Neural progenitor cell (in vitro differentiated cells): Measurements from ENCODE around the gene PLA2G6. TPM values are rescaled to one million over a fixed set of nuclear protein-coding genes. Genes with fewer than 3 reads are reported as not detected.

ENCODE experiments used
- DNase-seq: peaks from one replicate; pipeline ENCODE4 v3.0.0-alpha.2; 2016; ENCODE audit warnings: low spot score
- H2AFZ ChIP-seq: fragments of 200-600 bp; sonication (generic); replicated peaks from 2 replicates; pipeline ENCODE4 v1.6.1; 2016; ENCODE audit warnings: antibody characterized with exemption
- H3F3A ChIP-seq: fragments of 200-600 bp; sonication (generic); 2 replicates; pipeline ENCODE4 v1.6.1; 2016; ENCODE audit warnings: antibody characterized with exemption, low read depth
- H3K27ac ChIP-seq: fragments of 200-600 bp; sonication (generic); 2 replicates; pipeline ENCODE4 v1.5.1; 2016; ENCODE audit warnings: mild to moderate bottlenecking
- H3K27me3 ChIP-seq: fragments of 200-600 bp; sonication (generic); 2 replicates; pipeline ENCODE4 v1.6.1; 2016; ENCODE audit warnings: mild to moderate bottlenecking, moderate library complexity
- H3K36me3 ChIP-seq: fragments of 200-600 bp; sonication (generic); 2 replicates; pipeline ENCODE4 v1.5.1; 2016
- H3K4me1 ChIP-seq: fragments of 200-600 bp; sonication (generic); 2 replicates; pipeline ENCODE4 v1.6.1; 2016; ENCODE audit warnings: mixed run types
- H3K4me2 ChIP-seq: fragments of 200-600 bp; sonication (generic); 2 replicates; pipeline ENCODE4 v1.6.1; 2016
- H3K4me3 ChIP-seq: fragments of 200-600 bp; sonication (generic); 2 replicates; pipeline ENCODE4 v1.5.1; 2016
- H3K79me2 ChIP-seq: fragments of 200-600 bp; sonication (generic); 2 replicates; pipeline ENCODE4 v1.6.1; 2016; ENCODE audit warnings: low read depth
- H3K9ac ChIP-seq: fragments of 200-600 bp; sonication (generic); 2 replicates; pipeline ENCODE4 v1.6.1; 2016
- H3K9me3 ChIP-seq: fragments of 200-600 bp; sonication (generic); 2 replicates; pipeline ENCODE4 v1.5.1; 2016; ENCODE audit warnings: low read depth
- H4K20me1 ChIP-seq: fragments of 200-600 bp; sonication (generic); 2 replicates; pipeline ENCODE4 v1.6.1; 2016; ENCODE audit warnings: low read depth
- H3K27ac Mint-ChIP-seq: 3 replicates; pipeline ENCODE4 v1.8.0; 2021; ENCODE audit warnings: mixed read lengths
- H3K27me3 Mint-ChIP-seq: 2 replicates; pipeline ENCODE4 v1.8.0; 2022; ENCODE audit warnings: low read depth, mild to moderate bottlenecking, inconsistent platforms, moderate library complexity, mixed read lengths; ENCODE audit not compliant: insufficient read depth
- H3K36me3 Mint-ChIP-seq: 3 replicates; pipeline ENCODE4 v1.8.0; 2021; ENCODE audit warnings: mixed read lengths
- H3K4me1 Mint-ChIP-seq: 3 replicates; pipeline ENCODE4 v1.8.0; 2021; ENCODE audit warnings: mixed read lengths
- H3K4me3 Mint-ChIP-seq: 3 replicates; pipeline ENCODE4 v1.8.0; 2021; ENCODE audit warnings: mild to moderate bottlenecking, moderate library complexity, mixed read lengths
- H3K9me3 Mint-ChIP-seq: 3 replicates; pipeline ENCODE4 v1.8.0; 2020; ENCODE audit warnings: mixed read lengths
- EZH2 ChIP-seq: fragments of 200-600 bp; sonication (generic); IDR thresholded peaks from 2 replicates; pipeline ENCODE4 v1.6.1; 2017; ENCODE audit warnings: antibody characterized with exemption, mild to moderate bottlenecking, moderate library complexity
- EZH2phosphoT487 ChIP-seq: fragments of 200-600 bp; sonication (generic); IDR thresholded peaks from 2 replicates; pipeline ENCODE4 v1.6.1; 2017; ENCODE audit warnings: antibody characterized with exemption
- total RNA-seq: library from RNA; depleted of rRNA; stranded (reverse); fragments of >200 nt; gene quantifications from 2 replicates; pipeline ENCODE4 v1.2.3, GENCODE V29; 2015; ENCODE audit warnings: low replicate concordance
- TF ChIP-seq, protein P1 (sequence below): fragments of 200-600 bp; sonication (generic); IDR thresholded peaks from 2 replicates; pipeline ENCODE4 v1.5.1; 2017; ENCODE audit warnings: antibody characterized with exemption, mild to moderate bottlenecking

PLA2G6 gene
- total RNA-seq, 1 donor from 2014 or later: 20.1 TPM

DNA sequence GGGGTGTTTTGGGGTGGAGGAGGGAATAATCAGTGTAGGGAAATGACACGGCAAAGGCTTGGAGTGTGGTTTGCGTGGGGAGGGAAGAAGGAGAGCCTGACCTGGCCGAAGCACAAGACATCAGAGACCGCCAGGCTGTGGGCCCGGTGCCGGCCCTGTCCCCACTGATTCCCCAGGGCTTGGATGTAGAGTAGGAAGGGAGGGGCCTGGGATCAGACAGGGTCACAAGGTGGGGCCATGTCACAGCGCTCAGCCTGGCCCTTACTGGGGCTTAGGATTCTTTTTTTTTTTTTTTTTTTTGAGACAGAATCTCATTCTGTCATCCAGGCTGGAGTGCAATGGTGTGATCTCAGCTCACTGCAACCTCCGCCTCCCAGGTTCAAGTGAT lies 114.6 kb downstream of the PLA2G6 start:
- H3K27me3 Mint-ChIP-seq: no peaks in the 10 kb centered on the region
- H3K9ac ChIP-seq: no peak overlapping the region
- H3K27ac ChIP-seq: no peak overlapping the region
- H3K27ac Mint-ChIP-seq: no peak overlapping the region
- no peak for TF ChIP-seq EZH2
- no peak for TF ChIP-seq EZH2phosphoT487
- TF ChIP-seq, protein P1, sequence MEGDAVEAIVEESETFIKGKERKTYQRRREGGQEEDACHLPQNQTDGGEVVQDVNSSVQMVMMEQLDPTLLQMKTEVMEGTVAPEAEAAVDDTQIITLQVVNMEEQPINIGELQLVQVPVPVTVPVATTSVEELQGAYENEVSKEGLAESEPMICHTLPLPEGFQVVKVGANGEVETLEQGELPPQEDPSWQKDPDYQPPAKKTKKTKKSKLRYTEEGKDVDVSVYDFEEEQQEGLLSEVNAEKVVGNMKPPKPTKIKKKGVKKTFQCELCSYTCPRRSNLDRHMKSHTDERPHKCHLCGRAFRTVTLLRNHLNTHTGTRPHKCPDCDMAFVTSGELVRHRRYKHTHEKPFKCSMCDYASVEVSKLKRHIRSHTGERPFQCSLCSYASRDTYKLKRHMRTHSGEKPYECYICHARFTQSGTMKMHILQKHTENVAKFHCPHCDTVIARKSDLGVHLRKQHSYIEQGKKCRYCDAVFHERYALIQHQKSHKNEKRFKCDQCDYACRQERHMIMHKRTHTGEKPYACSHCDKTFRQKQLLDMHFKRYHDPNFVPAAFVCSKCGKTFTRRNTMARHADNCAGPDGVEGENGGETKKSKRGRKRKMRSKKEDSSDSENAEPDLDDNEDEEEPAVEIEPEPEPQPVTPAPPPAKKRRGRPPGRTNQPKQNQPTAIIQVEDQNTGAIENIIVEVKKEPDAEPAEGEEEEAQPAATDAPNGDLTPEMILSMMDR: no peak
- no peaks in the 10 kb centered on the region for H3F3A ChIP-seq
- H3K79me2 ChIP-seq: no peaks in the 10 kb centered on the region
- peaks cover 1% of the 10 kb centered on the region for H3K36me3 Mint-ChIP-seq
- no peaks in the 10 kb centered on the region for H3K27me3 ChIP-seq
- H3K4me3 ChIP-seq: no peak overlapping the region
- H3K4me1 Mint-ChIP-seq: peaks cover 22% of the 10 kb centered on the region
- DNase-seq: no peak
- H4K20me1 ChIP-seq: no peaks in the 10 kb centered on the region
- no peaks in the 10 kb centered on the region for H3K9me3 ChIP-seq
- H3K4me1 ChIP-seq: no peaks in the 10 kb centered on the region
- no peak overlapping the region for H2AFZ ChIP-seq
- H3K36me3 ChIP-seq: no peaks in the 10 kb centered on the region
- H3K4me2 ChIP-seq: no peak overlapping the region
- H3K4me3 Mint-ChIP-seq: no peak overlapping the region
- H3K9me3 Mint-ChIP-seq: no peaks in the 10 kb centered on the region

DNA sequence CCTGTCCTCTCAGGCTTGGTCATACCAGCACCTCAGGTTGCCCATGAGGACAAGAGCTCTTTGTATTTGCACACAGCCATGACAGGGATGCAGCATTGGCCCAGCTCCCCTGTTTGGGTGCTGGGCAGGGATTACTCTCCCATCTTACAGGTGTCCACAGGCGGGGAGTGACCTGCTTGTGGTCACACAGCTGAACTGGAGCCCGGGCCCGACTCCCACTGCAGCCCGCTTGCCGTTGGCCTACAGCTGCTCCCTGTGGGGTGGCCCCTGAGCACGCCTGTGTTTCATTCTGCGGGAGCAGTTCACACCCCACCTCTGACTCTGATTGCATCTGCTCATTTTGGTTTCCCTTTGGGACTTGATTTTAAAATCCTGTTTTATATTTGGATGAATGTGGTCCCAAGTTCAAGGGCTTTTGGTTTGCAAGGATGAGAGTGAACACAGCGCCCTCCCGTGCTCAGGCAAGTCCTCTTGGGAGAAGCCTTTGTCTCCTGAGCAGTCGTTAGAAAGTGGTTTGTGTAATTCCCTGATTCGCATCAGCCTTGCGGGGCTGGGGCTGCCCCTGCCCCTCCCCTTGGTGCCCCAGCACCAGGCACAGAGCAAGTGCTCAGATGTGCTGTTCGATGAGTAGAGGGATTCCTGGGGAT lies 115.1 kb downstream of the PLA2G6 start:
- H3K79me2 ChIP-seq: no peaks in the 10 kb centered on the region
- H4K20me1 ChIP-seq: no peaks in the 10 kb centered on the region
- H3K9me3 ChIP-seq: no peaks in the 10 kb centered on the region
- H3K4me3 ChIP-seq: no peak overlapping the region
- Mint-ChIP-seq H3K4me3 (no peak overlapping the region), H3K27me3 (no peaks in the 10 kb centered on the region), H3K9me3 (no peaks in the 10 kb centered on the region), H3K27ac (no peak overlapping the region), H3K36me3 (peaks cover 3% of the 10 kb centered on the region), H3K4me1 (peaks cover 22% of the 10 kb centered on the region)
- no peak overlapping the region for H3K9ac ChIP-seq
- DNase-seq: no peak
- H3K27ac ChIP-seq: no peak overlapping the region
- no peaks in the 10 kb centered on the region for H3K36me3 ChIP-seq
- H2AFZ ChIP-seq: no peak overlapping the region
- no peak for TF ChIP-seq EZH2
- no peak for TF ChIP-seq EZH2phosphoT487
- TF ChIP-seq, protein P1: no peak
- H3F3A ChIP-seq: no peaks in the 10 kb centered on the region
- no peaks in the 10 kb centered on the region for H3K27me3 ChIP-seq
- no peaks in the 10 kb centered on the region for H3K4me1 ChIP-seq
- H3K4me2 ChIP-seq: no peak overlapping the region

DNA sequence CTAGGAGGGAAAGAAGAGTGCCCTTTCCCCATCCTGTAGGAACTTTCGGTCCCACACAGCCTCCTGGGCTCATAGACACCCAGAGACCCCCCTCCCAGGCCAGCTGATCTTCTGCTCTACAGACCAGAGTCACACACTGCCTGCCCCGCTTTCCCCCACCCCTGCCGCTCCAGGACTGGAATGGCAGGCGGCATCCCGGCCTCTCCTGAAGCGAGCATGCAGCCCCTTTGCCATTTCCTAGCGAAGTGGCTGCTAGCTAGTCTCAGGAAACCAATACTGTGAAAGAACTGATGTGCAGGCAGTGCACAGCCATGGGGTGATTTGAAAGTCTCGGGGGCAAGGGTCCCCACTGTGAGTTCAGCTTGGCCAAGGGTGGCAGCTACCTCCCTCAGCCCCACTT lies 116.1 kb downstream of the PLA2G6 start:
- Histone ChIP-seq H3K9me3 (no peaks in the 10 kb centered on the region), H2AFZ (no peak overlapping the region), H3K9ac (no peak overlapping the region), H3K4me1 (no peaks in the 10 kb centered on the region), H3K27ac (no peak overlapping the region), H3K36me3 (no peaks in the 10 kb centered on the region), H3K27me3 (no peaks in the 10 kb centered on the region), H3K79me2 (no peaks in the 10 kb centered on the region), H3K4me3 (no peak overlapping the region), H3K4me2 (no peak overlapping the region), H3F3A (no peaks in the 10 kb centered on the region), H4K20me1 (no peaks in the 10 kb centered on the region)
- no peak for DNase-seq
- Mint-ChIP-seq H3K4me1 (peaks cover 17% of the 10 kb centered on the region), H3K4me3 (no peak overlapping the region), H3K36me3 (peaks cover 3% of the 10 kb centered on the region), H3K27ac (no peak overlapping the region), H3K27me3 (no peaks in the 10 kb centered on the region), H3K9me3 (no peaks in the 10 kb centered on the region)
- TF ChIP-seq, protein P1: no peak
- TF ChIP-seq EZH2phosphoT487: no peak
- no peak for TF ChIP-seq EZH2
